MM.1S (cell line): Measurements from ENCODE around the gene FHIT.

Experiments used
- CTCF ChIP-seq: fragments of 300-600 bp; sonication (generic); IDR thresholded peaks from 2 replicates; pipeline ENCODE4 v1.5.1; 2016; ENCODE audit warnings: antibody characterized with exemption, low read length, mixed read lengths
- EZH2 ChIP-seq: fragments of 300-600 bp; sonication (generic); optimal IDR thresholded peaks from 2 replicates; pipeline ENCODE3; 2017; ENCODE audit warnings: low read depth, mild to moderate bottlenecking, antibody characterized with exemption, low read length, mixed read lengths

DNA sequence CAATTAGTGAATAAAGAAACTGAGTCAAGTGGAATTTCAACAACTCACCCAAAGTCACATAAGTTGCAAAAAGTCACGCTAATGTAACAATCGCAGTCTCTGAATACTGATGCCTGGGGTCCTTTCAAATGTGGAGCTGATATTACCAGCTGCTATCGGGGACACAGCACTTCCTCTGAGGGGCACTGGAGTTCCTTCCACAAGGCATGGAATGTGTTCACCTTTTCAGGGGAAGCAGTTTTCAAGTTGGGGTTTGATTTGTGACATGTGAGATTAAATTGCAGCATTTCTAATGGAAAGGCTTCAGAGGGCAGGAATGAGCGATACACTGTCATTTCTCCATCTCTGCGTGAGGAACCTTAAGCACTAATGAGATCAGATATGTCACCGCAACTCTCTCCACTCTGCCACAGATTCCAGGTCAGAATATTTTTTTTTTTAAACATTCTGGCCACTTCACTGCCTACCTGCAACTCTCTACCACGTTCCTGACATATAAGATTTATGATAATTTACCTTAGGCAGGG lies 1394.3 kb downstream of the FHIT start:
- TF ChIP-seq CTCF (no peak), EZH2 (no peak)
